Fibroblast of villous mesenchyme (primary cell): ENCODE measurements around the gene TECPR2. TPM values are rescaled to one million over a fixed set of nuclear protein-coding genes. Genes with fewer than 3 reads are reported as not detected.

Experiments
- DNase-seq: peaks from one replicate; pipeline ENCODE4 v3.0.0-alpha.2; 2010; ENCODE audit warnings: low read depth
- H3K4me3 ChIP-seq: 2 replicates; pipeline ENCODE4 v1.5.1; 2011; ENCODE audit warnings: low read depth, mild to moderate bottlenecking, low read length
- total RNA-seq: library from RNA; depleted of rRNA; stranded (reverse); fragments of >200 nt; gene quantifications from 2 replicates; pipeline ENCODE4 v1.2.3, GENCODE V29; 2012
- TF ChIP-seq, protein P1 (sequence below): IDR thresholded peaks from 2 replicates; pipeline ENCODE4 v1.5.1; 2012; ENCODE audit warnings: low read depth, mild to moderate bottlenecking, low read length; ENCODE audit not compliant: insufficient read depth

TECPR2 gene
- total RNA-seq, 1 donor = 19.9 TPM

- DNase-seq = no peak
- H3K4me3 ChIP-seq = no peak overlapping the region
- TF ChIP-seq, protein P1, sequence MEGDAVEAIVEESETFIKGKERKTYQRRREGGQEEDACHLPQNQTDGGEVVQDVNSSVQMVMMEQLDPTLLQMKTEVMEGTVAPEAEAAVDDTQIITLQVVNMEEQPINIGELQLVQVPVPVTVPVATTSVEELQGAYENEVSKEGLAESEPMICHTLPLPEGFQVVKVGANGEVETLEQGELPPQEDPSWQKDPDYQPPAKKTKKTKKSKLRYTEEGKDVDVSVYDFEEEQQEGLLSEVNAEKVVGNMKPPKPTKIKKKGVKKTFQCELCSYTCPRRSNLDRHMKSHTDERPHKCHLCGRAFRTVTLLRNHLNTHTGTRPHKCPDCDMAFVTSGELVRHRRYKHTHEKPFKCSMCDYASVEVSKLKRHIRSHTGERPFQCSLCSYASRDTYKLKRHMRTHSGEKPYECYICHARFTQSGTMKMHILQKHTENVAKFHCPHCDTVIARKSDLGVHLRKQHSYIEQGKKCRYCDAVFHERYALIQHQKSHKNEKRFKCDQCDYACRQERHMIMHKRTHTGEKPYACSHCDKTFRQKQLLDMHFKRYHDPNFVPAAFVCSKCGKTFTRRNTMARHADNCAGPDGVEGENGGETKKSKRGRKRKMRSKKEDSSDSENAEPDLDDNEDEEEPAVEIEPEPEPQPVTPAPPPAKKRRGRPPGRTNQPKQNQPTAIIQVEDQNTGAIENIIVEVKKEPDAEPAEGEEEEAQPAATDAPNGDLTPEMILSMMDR = no peak
Observed at GRCh38 chr14:102373110-102373509, 10.4 kb downstream of the TECPR2 start.

- TF ChIP-seq, protein P1 = no peak
- DNase-seq = no peak
- no peak overlapping the region for H3K4me3 ChIP-seq
Observed at GRCh38 chr14:102374264-102374663, 11.5 kb downstream of the TECPR2 start.

GRCh38 chr14:102375119-102375518, 12.4 kb downstream of the TECPR2 start:
- H3K4me3 ChIP-seq = no peak overlapping the region
- TF ChIP-seq, protein P1 = no peak
- DNase-seq = no peak

- DNase-seq = no peak
- TF ChIP-seq, protein P1 = no peak
- H3K4me3 ChIP-seq = no peak overlapping the region
Observed at GRCh38 chr14:102377696-102378095, 15.0 kb downstream of the TECPR2 start.

- TF ChIP-seq, protein P1 = no peak
- H3K4me3 ChIP-seq = no peak overlapping the region
- DNase-seq = no peak
Observed at GRCh38 chr14:102378830-102379229, 16.1 kb downstream of the TECPR2 start.

GRCh38 chr14:102387086-102387485, 24.3 kb downstream of the TECPR2 start:
- H3K4me3 ChIP-seq = no peak overlapping the region
- TF ChIP-seq, protein P1 = no peak
- DNase-seq = no peak

DNA sequence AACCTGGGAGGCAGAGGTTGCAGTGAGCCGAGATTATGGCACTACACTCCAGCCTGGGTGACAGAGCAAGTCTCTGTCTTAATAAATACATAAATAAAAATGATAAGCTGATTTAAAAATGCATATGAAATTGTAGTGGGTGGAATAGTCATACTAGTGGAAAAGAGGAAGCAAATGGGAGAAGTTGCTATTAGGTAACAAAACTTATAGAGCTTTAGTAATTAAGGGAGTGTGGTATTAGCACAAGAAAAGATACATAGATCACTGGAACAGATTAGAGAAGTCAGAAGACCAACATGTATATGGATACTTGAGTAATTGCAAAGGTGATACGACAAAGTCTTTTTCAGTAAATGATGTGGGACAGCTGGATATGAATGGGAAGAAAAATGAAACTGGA, 26.5 kb downstream of the TECPR2 start:
- TF ChIP-seq, protein P1 = no peak
- no peak for DNase-seq
- H3K4me3 ChIP-seq = no peak overlapping the region
